Activated naive CD8-positive, alpha-beta T cell treated with anti-CD3 and anti-CD28 coated beads, Interleukin-2, amount 10 ng/mL, durations not matched to agents 7 days and 5 days (primary cell): ENCODE measurements around the gene CBFA2T3. TPM values are rescaled to one million over a fixed set of nuclear protein-coding genes. Genes with fewer than 3 reads are reported as not detected.
"Not testable (repeated sequence)": the region's sequence is repeated elsewhere in the genome, so short reads cannot be mapped to it uniquely, and the experiment has no call there.

Source experiments
- ATAC-seq: fragments of 150-1000 bp; cut with Tn5 transposase; one replicate; pipeline ENCODE4 v1.10.0; 2021; ENCODE audit warnings: low read depth, moderate library complexity
- POLR2A ChIA-PET: fragments of 350-600 bp; sonication (Branson Sonifier 250); formaldehyde crosslinking; loops from one replicate; lab custom pipeline; 2021; ENCODE audit warnings: antibody characterized with exemption; lab: Charles Lee
- DNase-seq: peaks from one replicate; pipeline ENCODE4 v3.0.0; 2021
- H3K27ac Mint-ChIP-seq: one replicate; pipeline ENCODE4 v1.8.0; 2022; ENCODE audit warnings: mild to moderate bottlenecking, mixed read lengths
- H3K27me3 Mint-ChIP-seq: one replicate; pipeline ENCODE4 v1.8.0; 2022; ENCODE audit warnings: mild to moderate bottlenecking, moderate library complexity, mixed read lengths
- H3K36me3 Mint-ChIP-seq: one replicate; pipeline ENCODE4 v1.8.0; 2021; ENCODE audit warnings: mild to moderate bottlenecking, mixed read lengths
- H3K4me1 Mint-ChIP-seq: one replicate; pipeline ENCODE4 v1.8.0; 2021; ENCODE audit warnings: mixed read lengths
- H3K4me3 Mint-ChIP-seq: one replicate; pipeline ENCODE4 v1.8.0; 2022; ENCODE audit warnings: mild to moderate bottlenecking, moderate library complexity, mixed read lengths
- H3K9me3 Mint-ChIP-seq: one replicate; pipeline ENCODE4 v1.8.0; 2021; ENCODE audit warnings: mixed read lengths
- total RNA-seq, 2 experiments: library from RNA; stranded (reverse); gene quantifications; one replicate each; pipeline ENCODE4 v1.2.3, GENCODE V29; 2021

CBFA2T3 gene
- total RNA-seq, 2 experiments from 2014 or later: 0.08 to 0.26 TPM

DNA sequence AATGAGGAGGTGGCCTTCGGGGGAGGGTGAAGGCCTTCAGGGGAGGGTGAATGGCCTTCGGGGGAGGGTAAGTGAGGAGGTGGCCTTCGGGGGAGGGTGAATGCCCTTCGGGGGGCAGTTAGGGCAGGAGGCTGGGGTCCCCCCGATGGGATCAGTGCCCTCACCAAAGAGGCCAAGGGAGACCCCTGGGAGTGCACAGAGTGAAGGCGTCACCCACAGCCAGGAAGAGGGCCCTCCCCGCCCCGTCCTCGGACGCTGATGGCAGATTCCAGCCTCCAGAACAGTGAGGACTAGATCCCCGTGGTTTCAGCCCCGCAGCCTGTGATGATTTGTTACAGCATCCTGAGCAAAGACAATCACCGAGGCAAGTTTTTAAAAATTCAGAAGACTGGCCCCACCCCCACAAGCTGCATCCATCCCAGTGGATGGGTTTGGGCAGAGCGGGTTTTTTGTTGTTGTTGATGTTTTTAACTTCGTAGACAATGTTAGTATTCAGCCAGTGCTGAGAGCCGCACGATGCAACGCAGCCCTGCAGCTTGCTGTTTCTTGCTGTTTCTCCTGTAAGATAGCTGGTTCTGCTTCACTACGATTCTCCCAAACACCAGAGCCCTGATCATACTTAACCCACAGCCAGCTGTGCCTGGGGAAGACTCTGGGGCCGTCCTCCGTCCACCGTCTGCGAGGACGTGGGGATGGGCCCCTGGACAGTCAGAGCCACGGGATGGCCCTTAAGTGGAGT, 40.7 kb upstream of the CBFA2T3 start:
- H3K36me3 Mint-ChIP-seq: no peaks in the 10 kb centered on the region
- POLR2A ChIA-PET: no interaction called here
- peaks cover 2% of the 10 kb centered on the region for H3K4me1 Mint-ChIP-seq
- no peak overlapping the region for H3K4me3 Mint-ChIP-seq
- H3K27ac Mint-ChIP-seq: no peak overlapping the region
- H3K27me3 Mint-ChIP-seq: peaks cover 9% of the 10 kb centered on the region
- H3K9me3 Mint-ChIP-seq: peaks cover 5% of the 10 kb centered on the region
- ATAC-seq (no peak), DNase-seq (no peak)

DNA sequence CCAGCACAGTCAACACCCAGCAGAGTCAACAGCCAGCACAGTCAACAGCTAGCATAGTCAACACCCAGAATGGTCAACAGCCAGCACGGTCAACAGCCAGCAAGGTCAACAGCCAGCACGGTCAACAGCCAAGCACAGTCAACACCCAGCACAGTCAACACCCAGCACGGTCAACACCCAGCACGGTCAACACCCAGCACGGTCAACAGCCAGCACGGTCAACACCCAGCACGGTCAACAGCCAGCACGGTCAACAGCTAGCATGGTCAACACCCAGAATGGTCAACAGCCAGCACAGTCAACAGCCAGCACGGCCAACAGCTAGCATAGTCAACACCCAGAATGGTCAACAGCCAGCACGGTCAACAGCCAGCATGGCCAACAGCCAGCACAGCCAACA, 39.6 kb upstream of the CBFA2T3 start:
- H3K27ac Mint-ChIP-seq, POLR2A ChIA-PET, DNase-seq, H3K27me3 Mint-ChIP-seq, ATAC-seq, H3K36me3 Mint-ChIP-seq, H3K4me1 Mint-ChIP-seq, H3K4me3 Mint-ChIP-seq, H3K9me3 Mint-ChIP-seq: not testable (repeated sequence)

DNA sequence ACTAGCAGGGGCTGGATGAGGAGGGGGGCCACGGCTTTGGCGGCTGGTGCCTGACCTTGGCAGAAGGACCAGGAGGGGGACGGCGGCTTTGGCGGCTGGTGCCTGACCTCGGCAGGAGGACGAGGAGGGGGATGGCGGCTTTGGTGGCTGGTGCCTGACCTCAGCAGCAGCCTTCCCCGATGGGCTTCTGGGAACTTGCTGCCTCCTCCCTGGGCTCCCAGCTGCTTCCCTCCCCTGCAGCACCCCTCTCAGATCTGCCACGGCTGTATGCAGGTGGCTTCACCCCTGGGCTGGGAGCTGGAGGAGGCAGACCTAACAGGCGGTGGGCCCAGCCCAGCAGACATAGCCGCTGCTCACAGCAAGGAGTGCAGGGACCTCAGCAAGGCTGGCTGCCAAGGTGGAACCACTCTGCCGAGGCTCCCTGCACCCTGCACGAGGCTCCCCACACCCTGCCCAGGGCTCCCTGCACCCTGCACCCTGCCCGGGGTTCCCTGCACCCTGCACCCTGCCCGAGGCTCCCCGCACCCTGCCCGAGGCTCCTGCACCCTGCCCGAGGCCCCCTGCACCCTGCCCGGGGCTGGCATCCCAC, 38.4 kb upstream of the CBFA2T3 start:
- H3K27me3 Mint-ChIP-seq: peaks cover 9% of the 10 kb centered on the region
- no peak overlapping the region for H3K27ac Mint-ChIP-seq
- peaks cover 5% of the 10 kb centered on the region for H3K9me3 Mint-ChIP-seq
- no peak for DNase-seq
- no peak for ATAC-seq
- POLR2A ChIA-PET: no interaction called here
- no peaks in the 10 kb centered on the region for H3K36me3 Mint-ChIP-seq
- H3K4me3 Mint-ChIP-seq: no peak overlapping the region
- H3K4me1 Mint-ChIP-seq: peaks cover 2% of the 10 kb centered on the region

DNA sequence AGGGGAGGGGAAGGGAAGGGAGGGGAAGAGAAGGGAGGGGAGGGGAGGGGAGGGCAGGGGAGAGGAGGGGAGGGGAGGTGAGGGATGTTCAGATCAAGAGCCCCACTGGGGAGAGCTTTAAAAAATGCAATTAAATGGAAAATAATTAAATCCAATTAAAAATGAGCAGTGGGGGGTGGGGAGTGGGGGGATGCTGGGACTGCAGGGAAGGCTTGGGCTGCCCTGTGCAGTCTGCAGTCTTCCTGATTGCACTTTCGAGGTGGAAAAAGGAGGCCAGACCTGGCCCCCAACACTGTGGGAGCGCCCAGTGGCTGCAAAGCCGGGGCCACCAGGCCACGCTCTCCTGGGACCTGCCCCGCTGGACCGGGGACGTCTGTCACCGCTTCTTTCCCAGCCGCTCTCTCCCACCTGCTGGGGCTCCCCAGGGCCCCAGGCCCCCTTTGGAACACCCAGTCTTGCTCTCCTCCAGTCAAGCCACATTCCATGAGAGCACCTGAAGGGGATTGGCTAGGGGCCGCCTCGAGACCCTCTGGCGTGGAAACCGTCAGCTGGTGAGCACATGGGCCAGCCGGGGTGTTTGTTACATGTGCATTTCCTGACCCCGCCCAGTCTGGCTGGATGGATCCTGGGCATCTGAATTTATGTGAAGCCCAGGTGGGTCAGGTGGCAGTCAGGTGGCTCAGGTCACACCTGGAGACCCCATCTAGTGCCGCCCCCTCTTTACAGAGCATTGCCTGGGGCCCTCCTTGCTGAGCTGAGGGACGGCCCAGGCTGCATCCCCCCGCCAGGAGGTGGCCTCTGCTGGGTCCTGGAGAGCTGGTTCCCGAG, 37.6 kb upstream of the CBFA2T3 start:
- Mint-ChIP-seq H3K4me3 (no peak overlapping the region), H3K27ac (no peak overlapping the region), H3K36me3 (no peaks in the 10 kb centered on the region), H3K4me1 (peaks cover 2% of the 10 kb centered on the region), H3K9me3 (peaks cover 4% of the 10 kb centered on the region), H3K27me3 (peaks cover 9% of the 10 kb centered on the region)
- ATAC-seq (no peak), DNase-seq (no peak)
- POLR2A ChIA-PET: no interaction called here

DNA sequence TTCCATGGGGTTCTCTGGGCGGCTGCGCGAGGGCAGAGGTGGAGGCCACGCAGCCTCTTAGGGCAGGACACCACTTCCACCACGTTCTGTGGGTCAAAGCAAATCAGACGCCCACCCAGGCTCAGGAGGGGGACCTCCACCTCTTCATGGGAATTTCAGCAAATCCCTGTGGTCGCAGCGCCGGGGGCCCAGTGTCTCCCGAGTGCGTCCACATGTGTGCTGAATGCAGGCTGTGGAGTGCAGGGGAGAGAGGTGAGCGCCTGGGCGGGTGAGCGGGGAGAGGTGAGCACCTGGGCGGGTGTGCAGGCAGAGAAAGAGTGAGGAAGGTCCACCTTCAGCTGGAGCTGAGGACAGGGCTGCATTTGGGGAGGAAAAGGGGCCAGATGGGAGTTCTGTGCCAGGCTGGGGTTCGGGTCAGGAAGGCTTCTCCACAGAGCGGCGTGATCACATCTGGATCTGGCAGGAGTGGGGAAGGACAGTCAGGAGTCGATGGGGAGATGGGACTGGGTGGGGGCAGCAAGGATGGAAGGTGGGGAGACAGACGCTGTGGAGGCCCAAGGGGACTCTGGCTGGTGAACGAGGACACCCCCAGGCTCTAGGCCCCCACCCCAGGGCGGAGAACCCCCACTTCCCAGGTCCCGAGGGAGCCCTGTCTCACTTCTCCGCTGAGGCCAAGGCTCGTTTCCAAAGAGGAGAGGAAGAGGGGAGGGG, 36.8 kb upstream of the CBFA2T3 start:
- POLR2A ChIA-PET: no interaction called here
- Mint-ChIP-seq H3K4me1 (peaks cover 2% of the 10 kb centered on the region), H3K36me3 (no peaks in the 10 kb centered on the region), H3K9me3 (peaks cover 5% of the 10 kb centered on the region), H3K27me3 (peaks cover 7% of the 10 kb centered on the region), H3K27ac (no peak overlapping the region), H3K4me3 (no peak overlapping the region)
- no peak for DNase-seq
- no peak for ATAC-seq

DNA sequence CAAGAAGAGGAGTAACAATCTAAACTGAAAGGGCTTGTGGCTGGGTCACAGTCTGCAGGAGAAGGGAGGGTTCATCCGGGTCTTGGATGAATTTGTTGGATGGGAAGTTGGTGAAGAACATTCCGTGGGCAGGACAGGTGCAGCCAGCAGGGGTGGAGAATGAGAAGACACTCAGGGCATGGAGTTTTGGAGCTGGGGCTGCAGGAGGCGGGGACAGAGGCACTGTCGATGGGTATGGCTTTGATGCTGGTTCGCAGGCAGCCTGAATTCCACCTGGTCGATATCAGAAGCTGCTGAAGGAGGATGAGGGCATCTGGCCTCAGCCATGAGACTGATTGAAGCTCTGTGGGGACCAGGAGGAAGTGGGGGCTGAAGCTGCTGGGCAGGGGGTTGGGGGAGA, 36.1 kb upstream of the CBFA2T3 start:
- Mint-ChIP-seq H3K27ac (no peak overlapping the region), H3K27me3 (peaks cover 7% of the 10 kb centered on the region), H3K9me3 (peaks cover 5% of the 10 kb centered on the region), H3K36me3 (no peaks in the 10 kb centered on the region), H3K4me1 (peaks cover 2% of the 10 kb centered on the region), H3K4me3 (no peak overlapping the region)
- POLR2A ChIA-PET: no interaction called here
- no peak for ATAC-seq
- DNase-seq: no peak

DNA sequence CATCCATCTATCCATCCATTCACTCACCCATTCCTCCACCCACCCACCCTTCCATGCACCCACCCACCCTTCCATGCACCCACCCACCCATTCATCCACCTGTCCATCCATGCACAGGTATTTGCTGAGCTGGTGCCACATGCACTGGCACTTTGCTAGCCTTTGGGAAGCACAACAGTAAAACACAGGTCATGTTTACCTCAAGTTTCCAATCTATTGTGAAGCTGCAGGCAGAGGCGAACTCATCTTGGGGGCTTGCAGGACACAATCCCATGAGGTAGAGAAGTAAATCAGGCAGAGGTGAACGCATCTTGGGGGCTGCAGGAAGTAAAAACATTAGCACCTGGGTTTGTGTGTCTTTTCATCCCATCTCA, 35.6 kb upstream of the CBFA2T3 start:
- Mint-ChIP-seq H3K4me1 (peaks cover 2% of the 10 kb centered on the region), H3K4me3 (no peak overlapping the region), H3K27me3 (peaks cover 7% of the 10 kb centered on the region), H3K36me3 (no peaks in the 10 kb centered on the region), H3K27ac (no peak overlapping the region), H3K9me3 (peaks cover 5% of the 10 kb centered on the region)
- POLR2A ChIA-PET: no interaction called here
- DNase-seq (no peak), ATAC-seq (no peak)

DNA sequence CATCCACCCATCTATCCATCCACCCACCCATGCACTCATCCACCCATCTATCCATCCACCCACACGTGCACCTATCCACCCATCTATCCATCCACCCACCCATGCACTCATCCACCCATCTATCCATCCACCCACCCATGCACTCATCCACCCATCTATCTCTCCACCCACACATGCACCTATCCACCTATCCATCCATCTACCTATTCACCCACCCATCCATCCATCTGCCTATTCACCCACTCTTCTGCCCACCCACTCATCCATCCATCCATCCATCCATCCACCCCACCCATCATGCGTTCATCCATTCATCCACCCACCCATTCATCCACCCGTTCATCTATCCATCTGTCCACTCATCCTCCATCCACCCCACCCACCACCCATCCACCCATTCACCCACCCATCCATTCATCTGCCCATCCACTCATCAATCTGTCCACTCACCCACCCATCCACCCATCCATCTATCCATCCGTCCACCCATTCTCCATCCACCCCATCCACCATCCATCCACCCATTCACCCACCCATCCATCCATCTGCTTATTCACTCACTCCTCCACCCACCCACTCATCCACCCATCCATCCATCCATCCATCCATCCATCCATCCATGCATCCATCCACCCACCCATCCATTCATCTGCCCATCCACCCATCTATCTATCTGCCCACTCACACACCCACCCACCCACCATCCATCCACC, 35.1 kb upstream of the CBFA2T3 start:
- DNase-seq (no peak), ATAC-seq (no peak)
- POLR2A ChIA-PET: no interaction called here
- Mint-ChIP-seq H3K27me3 (peaks cover 7% of the 10 kb centered on the region), H3K36me3 (no peaks in the 10 kb centered on the region), H3K4me3 (no peak overlapping the region), H3K4me1 (peaks cover 2% of the 10 kb centered on the region), H3K9me3 (peaks cover 5% of the 10 kb centered on the region), H3K27ac (no peak overlapping the region)

DNA sequence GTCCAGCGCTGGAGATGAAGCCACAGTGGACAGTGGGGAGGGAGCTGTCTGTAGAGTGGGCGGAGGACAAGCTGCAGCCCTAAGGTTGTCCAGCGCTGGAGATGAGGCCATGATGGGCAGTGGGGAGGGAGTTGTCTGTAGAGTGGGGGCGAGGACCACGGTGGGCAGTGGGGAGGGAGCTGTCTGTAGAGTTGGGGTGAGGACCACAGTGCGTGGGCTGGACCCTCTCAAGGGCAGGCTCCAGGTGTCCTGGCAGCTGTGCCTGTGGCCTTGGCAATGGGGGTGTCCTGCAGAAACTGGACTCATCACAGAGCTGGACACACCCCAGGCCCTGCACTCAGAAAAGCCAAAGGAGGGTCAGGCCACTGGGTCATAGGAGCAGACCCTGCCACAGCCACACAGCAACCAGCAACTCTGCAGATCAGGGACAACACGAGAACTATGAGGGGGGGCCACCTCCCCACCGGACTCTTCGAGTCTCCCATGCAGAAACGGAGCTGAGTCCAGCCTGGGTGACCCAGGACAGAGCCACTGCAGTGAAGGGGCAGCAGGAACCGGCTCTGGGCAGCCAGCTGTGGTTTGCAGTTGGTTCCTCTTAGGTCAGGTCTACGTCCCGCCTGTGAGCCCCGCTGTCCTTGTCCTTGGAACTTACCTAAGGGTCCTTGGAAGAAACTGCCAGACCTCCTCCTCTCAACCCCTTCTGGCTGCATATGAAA, 33.4 kb upstream of the CBFA2T3 start:
- ATAC-seq (no peak), DNase-seq (no peak)
- Mint-ChIP-seq H3K27me3 (peaks cover 7% of the 10 kb centered on the region), H3K27ac (no peak overlapping the region), H3K4me1 (peaks cover 2% of the 10 kb centered on the region), H3K4me3 (no peak overlapping the region), H3K36me3 (no peaks in the 10 kb centered on the region), H3K9me3 (peaks cover 2% of the 10 kb centered on the region)
- POLR2A ChIA-PET: no interaction called here

DNA sequence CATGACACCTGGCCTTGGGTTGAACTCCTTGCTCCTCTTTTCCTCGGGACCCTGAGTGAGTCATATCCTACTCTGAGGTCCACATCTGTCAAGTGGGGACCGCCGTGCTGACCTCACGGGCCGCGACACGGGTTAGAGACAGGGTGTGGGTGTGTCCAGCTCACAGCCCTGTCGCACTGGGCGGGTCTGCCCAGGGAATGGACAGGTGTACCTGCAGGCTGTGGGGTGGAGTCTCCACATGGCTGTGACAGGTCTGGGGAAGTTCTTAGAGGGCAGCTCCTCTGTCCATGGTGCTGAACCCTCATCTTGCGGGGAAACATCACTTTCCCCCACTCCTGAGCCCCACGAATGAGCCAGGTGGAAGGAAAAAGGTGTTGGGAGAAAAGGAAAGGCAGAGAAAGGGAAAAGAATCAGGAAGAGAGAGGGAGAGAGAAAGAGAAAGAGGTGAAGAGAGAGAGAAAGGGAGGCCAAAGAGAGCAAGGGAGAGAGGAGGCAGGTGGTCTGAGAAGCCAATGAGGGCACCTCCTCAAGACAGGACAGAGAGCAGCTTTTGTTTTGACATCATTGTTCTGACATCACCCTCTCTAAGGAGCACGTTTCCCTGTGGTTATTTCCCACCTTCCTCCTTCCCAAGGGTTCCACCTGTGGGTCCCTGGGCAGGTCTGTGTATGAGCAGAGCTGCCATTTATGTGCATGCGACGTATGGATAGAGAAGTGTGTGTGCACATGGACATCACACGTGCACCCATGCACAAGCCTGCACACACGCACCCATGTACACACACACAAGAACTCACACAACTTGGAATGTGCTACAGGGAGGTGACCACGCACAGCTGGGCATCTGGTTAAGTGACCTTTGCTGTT, 32.6 kb upstream of the CBFA2T3 start:
- H3K36me3 Mint-ChIP-seq: no peaks in the 10 kb centered on the region
- peaks cover 2% of the 10 kb centered on the region for H3K4me1 Mint-ChIP-seq
- ATAC-seq (no peak), DNase-seq (peak; percentile 48)
- H3K4me3 Mint-ChIP-seq: no peak overlapping the region
- H3K27ac Mint-ChIP-seq: no peak overlapping the region
- POLR2A ChIA-PET: no interaction called here
- peaks cover 15% of the 10 kb centered on the region for H3K27me3 Mint-ChIP-seq
- peaks cover 2% of the 10 kb centered on the region for H3K9me3 Mint-ChIP-seq

DNA sequence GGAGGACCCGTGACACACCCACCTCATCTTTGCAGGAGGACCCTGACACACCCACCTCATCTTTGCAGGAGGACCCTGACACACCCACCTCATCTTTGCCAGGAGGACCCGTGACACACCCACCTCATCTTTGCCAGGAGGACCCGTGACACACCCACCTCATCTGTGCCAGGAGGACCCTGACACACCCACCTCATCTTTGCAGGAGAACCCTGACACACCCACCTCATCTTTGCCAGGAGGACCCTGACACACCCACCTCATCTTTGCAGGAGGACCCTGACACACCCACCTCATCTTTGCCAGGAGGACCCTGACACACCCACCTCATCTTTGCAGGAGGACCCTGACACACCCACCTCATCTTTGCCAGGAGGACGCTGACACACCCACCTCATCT, 31.8 kb upstream of the CBFA2T3 start:
- not testable (repeated sequence) for DNase-seq
- H3K27me3 Mint-ChIP-seq: peaks cover 20% of the 10 kb centered on the region

More for the DNA sequence above, 31.8 kb upstream of the CBFA2T3 start:
- ATAC-seq, H3K9me3 Mint-ChIP-seq, H3K4me1 Mint-ChIP-seq, H3K4me3 Mint-ChIP-seq, H3K27ac Mint-ChIP-seq, H3K36me3 Mint-ChIP-seq, POLR2A ChIA-PET: not testable (repeated sequence)
